ENCODE data around the gene KIF3A.

GRCh38 chr5:132684491-132684890 is 52.9 kb downstream of the KIF3A start:
- TF ChIP-seq CTCF (IDR thresholded peaks at IDR 0.05) (no peak), POLR2A (IDR thresholded peaks at IDR 0.05) (no peak)

Measured in esophagus squamous epithelium (tissue), 4 donors.